HT1080 (cell line): ENCODE data around the gene CRACDL. TPM values are rescaled to one million over a fixed set of nuclear protein-coding genes. Genes with fewer than 3 reads are reported as not detected.
"Not testable (repeated sequence)": the region's sequence is repeated elsewhere in the genome, so short reads cannot be mapped to it uniquely, and the experiment has no call there.

Experiments used
- DNase-seq: peaks from one replicate; pipeline ENCODE4 v3.0.0-alpha.2; 2015; ENCODE audit warnings: low read depth
- total RNA-seq: library from RNA; depleted of rRNA; stranded (reverse); fragments of >200 nt; shearing (Covaris generic); gene quantifications from 2 replicates; pipeline ENCODE4 v1.2.3, GENCODE V29; 2014

Gene CRACDL
- total RNA-seq, 1 experiment from 2014 or later: not detected

- DNase-seq: no peak
Observed at GRCh38 chr2:98907966-98908905, 27.8 kb downstream of the CRACDL start.

GRCh38 chr2:98907385-98907784 lies 28.6 kb downstream of the CRACDL start:
- no peak for DNase-seq

- DNase-seq: no peak
Observed at GRCh38 chr2:98903767-98904485, 32.1 kb downstream of the CRACDL start.

- no peak for DNase-seq
Observed at GRCh38 chr2:98903064-98903355, 33.0 kb downstream of the CRACDL start.

- DNase-seq: no peak
Observed at GRCh38 chr2:98902209-98903063, 33.6 kb downstream of the CRACDL start.

- DNase-seq: no peak
Observed at GRCh38 chr2:98901702-98902101, 34.3 kb downstream of the CRACDL start.

GRCh38 chr2:98901291-98901690 lies 34.7 kb downstream of the CRACDL start:
- DNase-seq: no peak

- DNase-seq: no peak
Observed at GRCh38 chr2:98900721-98901120, 35.3 kb downstream of the CRACDL start.

- not testable (repeated sequence) for DNase-seq
Observed at GRCh38 chr2:98899703-98900078, 36.3 kb downstream of the CRACDL start.

- no peak for DNase-seq
Observed at GRCh38 chr2:98899041-98899702, 36.9 kb downstream of the CRACDL start.

- DNase-seq: no peak
Observed at GRCh38 chr2:98898423-98898841, 37.6 kb downstream of the CRACDL start.

GRCh38 chr2:98897746-98898145 lies 38.3 kb downstream of the CRACDL start:
- no peak for DNase-seq

- DNase-seq: no peak
Observed at GRCh38 chr2:98896944-98897343, 39.1 kb downstream of the CRACDL start.

- DNase-seq: no peak
Observed at GRCh38 chr2:98896416-98896815, 39.6 kb downstream of the CRACDL start.

GRCh38 chr2:98895901-98896300 lies 40.1 kb downstream of the CRACDL start:
- DNase-seq: no peak

- no peak for DNase-seq
Observed at GRCh38 chr2:98895221-98895620, 40.8 kb downstream of the CRACDL start.

GRCh38 chr2:98894331-98895000 lies 41.6 kb downstream of the CRACDL start:
- DNase-seq: no peak

- no peak for DNase-seq
Observed at GRCh38 chr2:98893911-98894321, 42.1 kb downstream of the CRACDL start.

GRCh38 chr2:98892871-98893270 lies 43.2 kb downstream of the CRACDL start:
- no peak for DNase-seq

- no peak for DNase-seq
Observed at GRCh38 chr2:98891591-98891990, 44.4 kb downstream of the CRACDL start.
